NCI-H446 (cell line): ENCODE results near the gene MYCBP2.
"Not testable (repeated sequence)": the region's sequence is repeated elsewhere in the genome, so short reads cannot be mapped to it uniquely, and the experiment has no call there.

Experiments used
- DNase-seq, 2 experiments: peaks; one replicate each; lab custom pipeline; 2025; lab: John Stamatoyannopoulos, UW

The MYCBP2 gene

DNA sequence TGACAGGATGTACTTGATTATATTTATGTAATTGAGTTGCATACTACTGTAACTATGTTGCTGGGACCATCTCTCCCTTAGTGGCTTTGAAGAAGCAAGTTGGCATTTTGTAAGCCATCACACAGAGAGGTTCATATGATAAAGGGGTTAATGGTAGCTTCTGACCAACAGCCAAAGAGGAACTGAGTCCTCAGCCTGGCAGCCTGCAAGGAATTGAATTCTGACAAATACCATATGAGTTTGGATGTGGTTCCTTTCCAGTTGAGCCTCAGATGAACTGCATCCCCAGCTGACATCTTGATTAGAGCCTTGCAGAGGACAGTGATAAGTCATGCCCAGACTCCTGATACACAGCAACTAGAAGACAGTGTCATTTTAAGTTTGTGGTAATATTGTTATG lies 8.6 kb upstream of the MYCBP2 start:
- no peak for DNase-seq

GRCh38 chr13:77333594-77333993 lies 6.7 kb upstream of the MYCBP2 start:
- DNase-seq: no peak

- DNase-seq: no peak
These were observed 4.5 kb upstream of the MYCBP2 start for GRCh38 chr13:77331421-77331820.

DNA sequence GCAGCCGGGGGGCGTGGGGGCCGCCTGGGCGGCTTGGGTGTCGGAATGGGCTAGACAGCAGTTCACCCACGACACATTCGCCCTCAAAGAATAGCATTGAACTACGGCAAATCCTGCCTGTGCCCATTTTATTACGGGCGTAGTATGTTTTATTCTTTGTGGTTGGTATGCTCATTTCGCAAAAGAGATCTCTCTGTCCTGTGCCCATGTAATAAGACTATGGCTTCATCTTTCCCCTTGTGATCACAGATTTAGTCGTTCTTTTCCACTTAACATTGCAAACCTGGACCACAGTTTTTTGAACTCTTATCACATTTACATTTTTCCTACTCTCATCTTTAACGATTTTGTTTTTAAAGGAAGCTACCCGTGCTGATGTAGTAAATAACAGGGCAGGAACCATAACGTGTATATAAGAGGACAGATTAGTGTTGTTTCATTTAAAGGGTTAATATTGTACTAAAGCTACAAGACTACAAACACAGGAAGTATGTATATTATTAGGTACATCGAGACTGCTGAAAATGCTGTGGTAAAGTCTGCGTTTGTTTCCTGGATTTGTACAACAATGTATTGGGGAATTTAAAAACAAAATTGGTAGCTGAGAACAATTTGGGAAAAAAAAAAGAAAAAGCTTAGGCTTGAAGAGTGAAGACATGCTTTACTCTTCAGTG lies 3.2 kb upstream of the MYCBP2 start:
- DNase-seq: no peak

DNA sequence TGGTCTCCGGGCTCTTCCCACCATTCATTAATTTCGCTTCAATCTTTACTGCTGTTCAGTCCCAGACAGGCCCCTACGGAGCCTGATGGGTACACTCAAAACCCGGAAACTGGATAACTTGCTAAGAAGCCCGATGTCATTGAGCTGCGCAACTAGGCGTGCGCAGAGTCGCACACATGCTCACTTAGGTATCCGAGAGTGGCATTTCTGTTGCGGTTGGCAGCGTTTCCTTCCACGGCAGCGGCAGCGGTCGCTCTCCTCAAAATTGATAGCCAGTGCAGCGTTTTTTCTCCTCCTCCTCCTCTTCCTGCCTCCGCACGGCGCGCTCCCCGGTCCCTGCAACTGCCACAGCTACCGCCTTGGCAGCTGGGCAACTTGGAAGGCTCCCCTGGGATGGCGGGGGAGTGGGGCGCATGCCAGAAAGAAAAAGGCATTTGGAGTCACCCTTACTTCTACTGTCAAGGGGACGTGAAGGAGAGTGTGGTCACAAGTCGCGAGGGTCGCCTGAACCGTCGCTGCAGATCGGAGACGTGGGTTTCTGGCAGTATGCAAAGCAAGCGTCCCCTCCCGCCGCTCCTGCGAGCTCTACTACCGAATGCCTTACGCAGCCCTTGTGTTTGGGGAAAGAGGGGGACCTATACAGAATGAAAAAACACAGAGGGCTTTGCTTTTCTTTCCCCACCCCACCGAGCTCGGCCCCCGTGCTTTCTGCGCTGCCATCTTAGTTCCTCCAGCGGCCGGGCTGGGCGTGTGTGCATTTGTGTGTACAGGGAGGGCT lies 2.4 kb upstream of the MYCBP2 start:
- peak; percentile 19 to 81 for DNase-seq

DNA sequence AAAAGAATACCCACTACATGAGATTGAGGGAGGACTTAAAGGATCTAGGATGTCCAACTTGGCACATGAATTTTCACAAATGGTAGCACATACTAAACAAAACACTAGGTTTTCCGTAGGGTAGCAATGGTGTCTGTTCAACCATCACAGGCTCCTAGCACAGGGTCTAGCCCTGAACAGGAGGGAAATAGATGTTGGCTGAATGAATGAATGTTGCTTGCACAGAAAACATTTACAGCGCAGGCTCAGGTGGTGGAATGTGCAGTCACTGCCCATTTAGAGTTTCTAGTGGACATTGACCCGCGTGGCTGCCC lies 1.9 kb upstream of the MYCBP2 start:
- no peak for DNase-seq

DNA sequence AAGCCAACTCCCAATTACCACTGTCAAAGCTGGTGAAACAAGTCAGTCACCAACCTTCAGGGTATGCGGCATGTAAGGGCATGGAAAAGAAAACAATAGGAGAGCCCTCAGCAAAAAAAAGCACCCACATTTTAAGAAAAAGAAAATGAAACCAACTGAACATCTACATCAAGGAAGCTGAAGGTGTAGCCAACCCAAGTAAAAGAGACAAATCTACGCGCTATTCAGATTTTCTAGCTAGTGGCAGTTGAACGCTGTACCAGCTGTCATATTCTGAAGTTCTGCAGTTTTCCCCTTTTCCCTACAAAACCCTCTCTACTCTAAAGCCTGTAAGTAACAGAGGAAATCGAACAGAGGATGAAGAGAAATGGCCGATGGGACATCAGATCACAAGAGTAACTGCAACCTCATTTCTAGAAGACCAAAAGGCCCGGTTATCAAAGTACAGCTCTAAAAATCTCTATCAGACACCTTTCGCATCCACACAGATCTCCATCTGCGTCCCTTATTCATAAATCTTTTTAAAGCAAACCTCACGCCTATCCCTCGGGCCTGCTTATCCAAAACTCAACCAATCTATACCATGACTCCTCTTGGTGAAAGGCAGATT lies 1.4 kb downstream of the MYCBP2 start:
- no peak for DNase-seq

- DNase-seq: no peak
These were observed 3.0 kb downstream of the MYCBP2 start for GRCh38 chr13:77323858-77324257.

DNA sequence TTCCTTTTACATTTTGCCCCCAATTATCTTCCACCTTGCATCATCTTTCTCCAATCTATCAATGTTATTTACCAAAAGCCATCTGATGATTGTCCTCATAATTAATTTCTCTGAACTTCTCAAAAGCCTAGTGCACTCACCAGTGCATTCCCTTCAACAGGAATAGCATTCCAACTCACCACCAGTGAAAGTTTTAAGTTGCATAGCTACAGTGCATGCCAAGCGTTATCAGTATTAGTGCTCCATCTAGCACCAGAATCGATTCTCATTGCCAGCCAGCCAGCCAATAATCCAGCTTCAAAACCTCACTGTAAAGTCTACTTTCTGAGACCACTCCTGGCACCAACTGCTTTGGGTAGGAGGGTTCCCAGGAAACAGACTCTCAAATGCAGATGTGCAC lies 7.4 kb downstream of the MYCBP2 start:
- no peak for DNase-seq

GRCh38 chr13:77318741-77319140 lies 8.2 kb downstream of the MYCBP2 start:
- no peak for DNase-seq

GRCh38 chr13:77316430-77316829 lies 10.5 kb downstream of the MYCBP2 start:
- DNase-seq: no peak

- not testable (repeated sequence) for DNase-seq
These were observed 11.4 kb downstream of the MYCBP2 start for GRCh38 chr13:77315509-77315908.

GRCh38 chr13:77313923-77314322 lies 13.0 kb downstream of the MYCBP2 start:
- DNase-seq: no peak

GRCh38 chr13:77312311-77312710 lies 14.6 kb downstream of the MYCBP2 start:
- DNase-seq: no peak

GRCh38 chr13:77310579-77311279 lies 16.2 kb downstream of the MYCBP2 start:
- no peak for DNase-seq

DNA sequence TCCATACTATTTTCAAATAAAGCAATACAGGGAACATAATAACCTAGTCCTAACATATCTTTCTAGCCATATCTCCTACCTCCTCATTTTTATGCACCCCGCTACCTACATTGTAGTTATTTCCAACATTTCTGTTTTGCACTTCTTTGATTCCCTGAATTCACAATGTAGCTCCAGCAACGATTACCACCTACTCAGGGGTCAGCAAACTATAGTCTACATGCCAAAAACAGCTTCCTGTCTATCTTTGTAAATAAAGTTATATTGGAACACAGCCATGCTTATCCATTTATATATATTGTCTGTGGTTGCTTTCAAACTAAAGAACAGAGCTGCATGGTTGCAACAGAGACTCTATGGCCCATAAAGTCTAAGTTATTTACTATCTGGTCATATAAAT lies 16.7 kb downstream of the MYCBP2 start:
- DNase-seq: no peak

DNA sequence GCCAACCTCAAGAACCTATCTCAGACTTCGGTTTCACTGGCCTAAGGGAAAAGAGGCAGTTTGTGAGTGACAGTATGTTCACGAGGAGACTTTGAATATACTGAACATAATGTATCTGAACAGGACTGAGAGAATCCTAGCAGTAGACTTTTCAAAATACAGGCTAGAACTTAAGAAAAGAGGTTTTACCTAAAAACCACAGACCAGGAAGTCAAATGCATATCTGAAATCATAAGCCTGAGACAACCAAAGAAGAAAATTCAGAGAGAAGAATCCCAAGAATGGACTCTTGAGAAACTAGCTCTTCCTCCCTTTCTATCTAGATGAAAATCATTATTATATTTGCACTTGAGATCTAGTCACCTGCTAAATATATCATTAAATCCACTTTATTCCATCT lies 17.6 kb downstream of the MYCBP2 start:
- DNase-seq: no peak

GRCh38 chr13:77306458-77306857 lies 20.4 kb downstream of the MYCBP2 start:
- no peak for DNase-seq

DNA sequence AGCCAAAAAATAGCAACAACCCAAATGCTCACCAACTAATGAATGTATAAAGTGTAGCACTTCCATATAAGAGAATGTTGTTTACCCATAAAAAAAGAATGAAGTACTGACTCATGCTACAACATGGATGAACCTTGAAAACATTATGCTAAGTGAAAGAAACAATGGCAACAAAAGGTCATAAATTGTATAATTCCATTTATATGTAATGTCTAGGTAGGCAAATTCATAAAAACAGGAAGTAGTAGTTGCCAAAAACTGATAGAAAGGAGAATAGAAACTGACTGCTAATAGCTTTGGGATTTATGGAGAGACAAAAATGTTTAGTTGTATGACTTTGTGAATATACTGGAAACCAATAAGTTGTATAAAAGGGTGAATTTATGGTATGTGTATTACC lies 21.6 kb downstream of the MYCBP2 start:
- no peak for DNase-seq

GRCh38 chr13:77300176-77301037 lies 26.5 kb downstream of the MYCBP2 start:
- no peak for DNase-seq

DNA sequence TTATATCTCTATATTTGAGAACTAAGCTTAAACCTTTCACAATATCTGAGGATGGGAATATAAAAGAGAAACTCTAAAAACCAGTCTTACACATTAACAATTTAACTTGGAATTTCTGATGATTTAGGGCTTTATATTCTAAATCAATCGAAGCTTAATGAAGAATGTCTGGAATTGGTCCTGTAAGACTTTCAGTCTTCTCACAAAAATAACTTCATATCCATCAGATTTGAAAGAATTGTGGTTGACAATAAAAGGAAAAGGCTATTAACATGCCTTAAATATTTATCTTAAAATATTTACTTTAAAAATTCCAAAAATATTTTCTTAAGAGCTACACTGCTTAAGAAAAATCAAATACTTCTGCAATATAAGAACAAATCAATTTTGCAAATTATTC lies 27.3 kb downstream of the MYCBP2 start:
- no peak for DNase-seq

- no peak for DNase-seq
These were observed 28.5 kb downstream of the MYCBP2 start for GRCh38 chr13:77298426-77298825.
